Spleen (tissue), 11 donors: ENCODE results near the gene PDCD4. TPM values are rescaled to one million over a fixed set of nuclear protein-coding genes. Genes with fewer than 3 reads are reported as not detected.

Source experiments
- DNase-seq: peaks from one replicate; pipeline ENCODE4 v3.0.0-alpha.2; 2020
- H3K27ac ChIP-seq, 8 donors: fragments of 200-600 bp; sonication (generic) in 7 of 8; 1 replicate in 4 of 8; 2 replicates in 4 of 8; pipeline versions ENCODE4 v1.5.0 to v1.8.0; 2016 to 2021; ENCODE audit warnings: inconsistent platforms in 4 of 8, mild to moderate bottlenecking in 4 of 8, moderate library complexity in 1 of 8
- H3K27me3 ChIP-seq, 7 donors: fragments of 200-600 bp; sonication (generic) in 6 of 7; replicated peaks in 1 of 7; 1 replicate in 4 of 7; 2 replicates in 3 of 7; pipeline versions ENCODE4 v1.5.0 to v1.8.0; 2016 to 2021; ENCODE audit warnings: inconsistent platforms in 3 of 7, mild to moderate bottlenecking in 1 of 7
- H3K36me3 ChIP-seq, 6 donors: fragments of 200-600 bp; sonication (generic) in 5 of 6; 1 replicate in 4 of 6; 2 replicates in 2 of 6; pipeline versions ENCODE4 v1.5.0 to v1.8.0; 2016 to 2021; ENCODE audit warnings: inconsistent platforms in 2 of 6
- H3K4me1 ChIP-seq, 6 donors: fragments of 200-600 bp; sonication (generic) in 5 of 6; 1 replicate in 3 of 6; 2 replicates in 3 of 6; pipeline versions ENCODE4 v1.5.0 to v1.8.0; 2016 to 2021; ENCODE audit warnings: inconsistent platforms in 3 of 6
- H3K4me3 ChIP-seq, 8 donors: fragments of 200-600 bp; sonication (generic) in 7 of 8; 1 replicate in 4 of 8; 2 replicates in 4 of 8; pipeline versions ENCODE4 v1.5.0 to v1.8.0; 2016 to 2021; ENCODE audit warnings: inconsistent platforms in 4 of 8, mild to moderate bottlenecking in 4 of 8, moderate library complexity in 2 of 8
- H3K9me3 ChIP-seq, 8 donors: fragments of 200-600 bp; sonication (generic) in 7 of 8; 1 replicate in 4 of 8; 2 replicates in 4 of 8; pipeline versions ENCODE4 v1.5.0 to v1.8.0; 2016 to 2021; ENCODE audit warnings: inconsistent platforms in 4 of 8
- CTCF ChIP-seq, 11 experiments: fragments of 200-600 bp in 7 of 11; fragments of 450-650 bp in 4 of 11; sonication (generic) in 4 of 11; IDR thresholded peaks in 8 of 11; conservative IDR thresholded peaks in 3 of 11; 1 replicate in 7 of 11; 2 replicates in 4 of 11; pipeline versions ENCODE4 v1.4.0 to v1.8.0; 2016 to 2021; ENCODE audit warnings: antibody characterized with exemption in 11 of 11, inconsistent platforms in 4 of 11, mild to moderate bottlenecking in 1 of 11
- POLR2A ChIP-seq, 3 donors: fragments of 450-650 bp; IDR thresholded peaks; one replicate each; pipeline ENCODE4 v1.5.1; 2017; ENCODE audit warnings: antibody characterized with exemption in 3 of 3, mild to moderate bottlenecking in 1 of 3
- POLR2AphosphoS5 ChIP-seq, 3 donors: sonication (generic); formaldehyde crosslinking; IDR thresholded peaks; one replicate each; pipeline ENCODE4 v1.5.1; 2017; ENCODE audit warnings: antibody characterized with exemption in 3 of 3
- WGBS, 5 donors: extraction: QIAGEN DNeasy Blood & Tissue Kit in 3 of 5; methylation state at CpG; one replicate each; pipeline versions ENCODE4 v1.1.5 to v1.1.7; 2013 to 2018; 5-methylcytosine and 5-hydroxymethylcytosine counted together
- intact Hi-C: fragments of 100-400 bp; cut with DNase I; formaldehyde crosslinking; loops from one replicate; pipeline ENCODE4 v1.15.0; 2023; ENCODE audit warnings: low total_unique reads
- polyA plus RNA-seq, 3 donors: library from polyadenylated mRNA; stranded (reverse); fragments of 200-250 nt; gene quantifications; one replicate each; pipeline ENCODE4 v1.2.1, GENCODE V29; 2013
- total RNA-seq, 7 donors: library from RNA; depleted of rRNA in 3 of 7; stranded (reverse); fragments of >200 nt in 3 of 7; fragmentation: NEBNext Ultra II Directional in 4 of 7; extraction: Animal tissue kit (Norgen Biotek cat#: 25700) in 4 of 7; gene quantifications; one replicate each; pipeline versions ENCODE4 v1.1.0 to v1.2.1, GENCODE V29; 2016 to 2021
- donor health status: healthy with polysubstance abuse.
- donor health status: DM: no; HTN: no; CAD: no; lungs with moderate emphysema.
- donor health status: DM: no; HTN: no; CAD: no.
- donor health status: Bipolar disorder and iron deficiency.
- donor health status: healthy.
- donor health status: DM: no; HTN: no; CAD: no.
- donor health status: DM: yes; HTN: yes; CAD: no.

Gene PDCD4
- total and polyA plus RNA-seq, 10 donors: 121 to 204 (median 161) TPM

- H3K27me3 ChIP-seq: no peaks in the 10 kb centered on the region
- DNase-seq: no peak
- TF ChIP-seq CTCF (IDR thresholded peaks at IDR 0.05 in 8 of 11, conservative IDR thresholded peaks at IDR 0.05 in 3 of 11): no peak
- TF ChIP-seq POLR2A (IDR thresholded peaks at IDR 0.05): no peak
- no peak for TF ChIP-seq POLR2AphosphoS5 (IDR thresholded peaks at IDR 0.05)
- H3K27ac ChIP-seq: no peak overlapping the region
- peaks cover 0 to 3% (median 2%) of the 10 kb centered on the region in 6 donors for H3K36me3 ChIP-seq
- intact Hi-C loops: no loop called here
- 27 to 48% (median 33%) methylated on average over 1 of the region's 1 CpG for WGBS, 5 donors
- H3K4me1 ChIP-seq: peaks cover 0 to 83% (median 48%) of the 10 kb centered on the region in 6 donors
- H3K4me3 ChIP-seq: no peak overlapping the region
- no peaks in the 10 kb centered on the region for H3K9me3 ChIP-seq
These were observed 60.1 kb downstream of the PDCD4 start for GRCh38 chr10:110931769-110932381.

- Histone ChIP-seq H3K27ac (no peak overlapping the region), H3K36me3 (peaks cover 0 to 9% (median 3%) of the 10 kb centered on the region in 6 donors), H3K27me3 (no peaks in the 10 kb centered on the region), H3K4me1 (peaks cover 0 to 83% (median 43%) of the 10 kb centered on the region in 6 donors), H3K9me3 (no peaks in the 10 kb centered on the region), H3K4me3 (no peak overlapping the region)
- TF ChIP-seq POLR2A (IDR thresholded peaks at IDR 0.05): no peak
- TF ChIP-seq CTCF (IDR thresholded peaks at IDR 0.05 in 8 of 11, conservative IDR thresholded peaks at IDR 0.05 in 3 of 11): no peak
- no peak for TF ChIP-seq POLR2AphosphoS5 (IDR thresholded peaks at IDR 0.05)
- WGBS, 5 donors: 52 to 86% (median 70%) methylated on average over 1 of the region's 1 CpG
- DNase-seq: no peak
- intact Hi-C loops: no loop called here
These were observed 60.9 kb downstream of the PDCD4 start for GRCh38 chr10:110932505-110933180.

GRCh38 chr10:110936757-110937156 lies 65.0 kb downstream of the PDCD4 start:
- TF ChIP-seq CTCF (IDR thresholded peaks at IDR 0.05 in 8 of 11, conservative IDR thresholded peaks at IDR 0.05 in 3 of 11) (no peak), POLR2A (IDR thresholded peaks at IDR 0.05) (no peak), POLR2AphosphoS5 (IDR thresholded peaks at IDR 0.05) (no peak)
- WGBS, 5 donors: 95 to 98% (median 97%) methylated on average over 17 to 18 of the region's 18 CpGs
- no peak for DNase-seq
- no peaks in the 10 kb centered on the region for H3K27me3 ChIP-seq
- intact Hi-C loops: no loop called here
- peaks cover 0 to 65% (median 16%) of the 10 kb centered on the region in 6 donors for H3K4me1 ChIP-seq
- no peak overlapping the region for H3K27ac ChIP-seq
- no peaks in the 10 kb centered on the region for H3K9me3 ChIP-seq
- H3K36me3 ChIP-seq: peaks cover 0 to 19% (median 8%) of the 10 kb centered on the region in 6 donors
- H3K4me3 ChIP-seq: no peak overlapping the region

- 95 to 99% (median 97%) methylated on average over 4 of the region's 4 CpGs for WGBS, 5 donors
- H3K4me3 ChIP-seq: no peak overlapping the region
- no peaks in the 10 kb centered on the region for H3K27me3 ChIP-seq
- peaks cover 0 to 51% (median 8%) of the 10 kb centered on the region in 6 donors for H3K4me1 ChIP-seq
- TF ChIP-seq POLR2A (IDR thresholded peaks at IDR 0.05) (no peak), POLR2AphosphoS5 (IDR thresholded peaks at IDR 0.05) (no peak), CTCF (IDR thresholded peaks at IDR 0.05 in 8 of 11, conservative IDR thresholded peaks at IDR 0.05 in 3 of 11) (no peak)
- DNase-seq: no peak
- H3K36me3 ChIP-seq: peaks cover 0 to 37% (median 11%) of the 10 kb centered on the region in 6 donors
- peaks cover 0 to 13% (median 0%) of the 10 kb centered on the region in 8 donors for H3K9me3 ChIP-seq
- no peak overlapping the region for H3K27ac ChIP-seq
- intact Hi-C loops: no loop called here
These were observed 67.7 kb downstream of the PDCD4 start for GRCh38 chr10:110939419-110939818.
